Panc1 (cell line): Measurements from ENCODE around the gene SYNE1. TPM values are rescaled to one million over a fixed set of nuclear protein-coding genes. Genes with fewer than 3 reads are reported as not detected.

ENCODE experiments used
- ATAC-seq: fragments of 200-7000 bp; cut with Tn5 transposase; 2 replicates; pipeline ENCODE4 v1.9.1; 2020; ENCODE audit warnings: mild to moderate bottlenecking, moderate library complexity
- BruUV-seq: library from RNA; stranded (reverse); fragments of 400-500 nt; replicated peaks from 2 replicates; lab custom pipeline; 2021; lab: Mats Ljungman, UMichigan
- CTCF ChIA-PET: fragments of 300-600 bp; sonication (Branson Sonifier 250); formaldehyde crosslinking; loops from one replicate; lab custom pipeline; 2022; ENCODE audit warnings: antibody characterized with exemption; lab: Charles Lee
- POLR2A ChIA-PET: fragments of 300-600 bp; sonication (Branson Sonifier 250); formaldehyde crosslinking; loops from one replicate; lab custom pipeline; 2022; ENCODE audit warnings: antibody characterized with exemption; lab: Charles Lee
- DNase-seq: peaks from one replicate; pipeline ENCODE4 v3.0.0-alpha.2; 2010; ENCODE audit warnings: low read depth, low spot score
- H3K27ac ChIP-seq: 2 replicates; pipeline ENCODE4 v1.5.1; 2011; ENCODE audit warnings: mild to moderate bottlenecking, low read length, inconsistent platforms
- H3K27me3 ChIP-seq: fragments of 200-500 bp; sonication (Bioruptor generic); 2 replicates; pipeline ENCODE4 v1.6.0; 2014; ENCODE audit warnings: low read length, inconsistent platforms; ENCODE audit not compliant: control insufficient read depth, insufficient read depth
- H3K36me3 ChIP-seq: fragments of 200-500 bp; sonication (Bioruptor generic); 2 replicates; pipeline ENCODE4 v1.5.1; 2014; ENCODE audit warnings: inconsistent platforms, mild to moderate bottlenecking, low read length, moderate library complexity; ENCODE audit not compliant: control insufficient read depth, insufficient read depth
- H3K4me1 ChIP-seq: 2 replicates; pipeline ENCODE4 v1.5.1; 2011; ENCODE audit warnings: inconsistent platforms, mild to moderate bottlenecking, low read length, moderate library complexity; ENCODE audit not compliant: control insufficient read depth, insufficient read depth
- H3K4me3 ChIP-seq, 2 experiments: 2 replicates each; pipeline ENCODE4 v1.5.1; 2011 to 2012; ENCODE audit warnings: low read depth in 2 of 2, low read length in 2 of 2, mild to moderate bottlenecking in 2 of 2, inconsistent platforms in 1 of 2, moderate library complexity in 1 of 2
- H3K9me3 ChIP-seq: fragments of 200-500 bp; sonication (Bioruptor generic); 2 replicates; pipeline ENCODE4 v1.5.1; 2014; ENCODE audit warnings: low read depth, mild to moderate bottlenecking, inconsistent platforms, low read length, moderate library complexity; ENCODE audit not compliant: control insufficient read depth, insufficient read depth
- POLR2AphosphoS5 ChIP-seq: IDR thresholded peaks from 2 replicates; pipeline ENCODE4 v1.6.1; 2012; ENCODE audit warnings: mild to moderate bottlenecking, low read depth, low read length, moderate library complexity
- SIN3A ChIP-seq: IDR thresholded peaks from 2 replicates; pipeline ENCODE4 v1.6.1; 2012; ENCODE audit warnings: low read depth, mild to moderate bottlenecking, low read length, moderate library complexity, borderline replicate concordance; ENCODE audit not compliant: insufficient read depth
- TCF7L2 ChIP-seq: IDR thresholded peaks from 2 replicates; pipeline ENCODE4 v1.6.1; 2011; ENCODE audit warnings: mild to moderate bottlenecking, low read depth, low read length, inconsistent platforms
- in situ Hi-C: cut with HindIII; loops from 2 replicates; pipeline ENCODE4 v1.10.0; 2016; ENCODE audit warnings: low sequenced_read_pairs, low pct_unique_long_range_greater_than_20kb
- intact Hi-C: fragments of 100-400 bp; cut with micrococcal nuclease; formaldehyde crosslinking; loops from one replicate; pipeline ENCODE4 v1.10.0; 2022; ENCODE audit not compliant: unreplicated experiment
- total RNA-seq: library from RNA; stranded (reverse); gene quantifications from one replicate; pipeline ENCODE4 v1.2.1, GENCODE V29; 2021; ENCODE audit not compliant: unreplicated experiment
- TF ChIP-seq, protein P1 (sequence below), 2 experiments: IDR thresholded peaks; 2 replicates each; pipeline ENCODE4 v1.6.1; 2011 to 2012; ENCODE audit warnings: low read depth in 2 of 2, control low read depth in 1 of 2, low read length in 1 of 2, mild to moderate bottlenecking in 1 of 2, moderate library complexity in 1 of 2; ENCODE audit not compliant: insufficient read depth in 1 of 2
- TF ChIP-seq, protein P2 (sequence below): fragments of 450-650 bp; IDR thresholded peaks from 2 replicates; pipeline ENCODE4 v1.5.1; 2017; ENCODE audit warnings: mild to moderate bottlenecking

The SYNE1 gene
- total RNA-seq, 1 experiment from 2014 or later = 3.2 TPM

- Histone ChIP-seq H3K9me3 (no peaks in the 10 kb centered on the region), H3K27me3 (no peaks in the 10 kb centered on the region), H3K4me3 (no peak overlapping the region), H3K4me1 (no peaks in the 10 kb centered on the region), H3K36me3 (no peaks in the 10 kb centered on the region), H3K27ac (no peak overlapping the region)
- in situ Hi-C loops = no loop called here
- no peak for TF ChIP-seq TCF7L2
- TF ChIP-seq, protein P1, sequence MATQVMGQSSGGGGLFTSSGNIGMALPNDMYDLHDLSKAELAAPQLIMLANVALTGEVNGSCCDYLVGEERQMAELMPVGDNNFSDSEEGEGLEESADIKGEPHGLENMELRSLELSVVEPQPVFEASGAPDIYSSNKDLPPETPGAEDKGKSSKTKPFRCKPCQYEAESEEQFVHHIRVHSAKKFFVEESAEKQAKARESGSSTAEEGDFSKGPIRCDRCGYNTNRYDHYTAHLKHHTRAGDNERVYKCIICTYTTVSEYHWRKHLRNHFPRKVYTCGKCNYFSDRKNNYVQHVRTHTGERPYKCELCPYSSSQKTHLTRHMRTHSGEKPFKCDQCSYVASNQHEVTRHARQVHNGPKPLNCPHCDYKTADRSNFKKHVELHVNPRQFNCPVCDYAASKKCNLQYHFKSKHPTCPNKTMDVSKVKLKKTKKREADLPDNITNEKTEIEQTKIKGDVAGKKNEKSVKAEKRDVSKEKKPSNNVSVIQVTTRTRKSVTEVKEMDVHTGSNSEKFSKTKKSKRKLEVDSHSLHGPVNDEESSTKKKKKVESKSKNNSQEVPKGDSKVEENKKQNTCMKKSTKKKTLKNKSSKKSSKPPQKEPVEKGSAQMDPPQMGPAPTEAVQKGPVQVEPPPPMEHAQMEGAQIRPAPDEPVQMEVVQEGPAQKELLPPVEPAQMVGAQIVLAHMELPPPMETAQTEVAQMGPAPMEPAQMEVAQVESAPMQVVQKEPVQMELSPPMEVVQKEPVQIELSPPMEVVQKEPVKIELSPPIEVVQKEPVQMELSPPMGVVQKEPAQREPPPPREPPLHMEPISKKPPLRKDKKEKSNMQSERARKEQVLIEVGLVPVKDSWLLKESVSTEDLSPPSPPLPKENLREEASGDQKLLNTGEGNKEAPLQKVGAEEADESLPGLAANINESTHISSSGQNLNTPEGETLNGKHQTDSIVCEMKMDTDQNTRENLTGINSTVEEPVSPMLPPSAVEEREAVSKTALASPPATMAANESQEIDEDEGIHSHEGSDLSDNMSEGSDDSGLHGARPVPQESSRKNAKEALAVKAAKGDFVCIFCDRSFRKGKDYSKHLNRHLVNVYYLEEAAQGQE (IDR thresholded peaks at IDR 0.05; ENCODE audit: insufficient read depth in 1 of 2, low read depth in 2 of 2, low read length in 1 of 2) = no peak
- TF ChIP-seq SIN3A = no peak
- TF ChIP-seq, protein P2, sequence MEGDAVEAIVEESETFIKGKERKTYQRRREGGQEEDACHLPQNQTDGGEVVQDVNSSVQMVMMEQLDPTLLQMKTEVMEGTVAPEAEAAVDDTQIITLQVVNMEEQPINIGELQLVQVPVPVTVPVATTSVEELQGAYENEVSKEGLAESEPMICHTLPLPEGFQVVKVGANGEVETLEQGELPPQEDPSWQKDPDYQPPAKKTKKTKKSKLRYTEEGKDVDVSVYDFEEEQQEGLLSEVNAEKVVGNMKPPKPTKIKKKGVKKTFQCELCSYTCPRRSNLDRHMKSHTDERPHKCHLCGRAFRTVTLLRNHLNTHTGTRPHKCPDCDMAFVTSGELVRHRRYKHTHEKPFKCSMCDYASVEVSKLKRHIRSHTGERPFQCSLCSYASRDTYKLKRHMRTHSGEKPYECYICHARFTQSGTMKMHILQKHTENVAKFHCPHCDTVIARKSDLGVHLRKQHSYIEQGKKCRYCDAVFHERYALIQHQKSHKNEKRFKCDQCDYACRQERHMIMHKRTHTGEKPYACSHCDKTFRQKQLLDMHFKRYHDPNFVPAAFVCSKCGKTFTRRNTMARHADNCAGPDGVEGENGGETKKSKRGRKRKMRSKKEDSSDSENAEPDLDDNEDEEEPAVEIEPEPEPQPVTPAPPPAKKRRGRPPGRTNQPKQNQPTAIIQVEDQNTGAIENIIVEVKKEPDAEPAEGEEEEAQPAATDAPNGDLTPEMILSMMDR = no peak
- TF ChIP-seq POLR2AphosphoS5 = no peak
- ATAC-seq = no peak
- BruUV-seq = no TSS peak
- intact Hi-C loops = no loop called here
- no peak for DNase-seq
- ChIA-PET CTCF (no interaction called here), POLR2A (no interaction called here)
Observed at GRCh38 chr6:152110886-152111820, 526.0 kb downstream of the SYNE1 start.

- intact Hi-C loops = no loop called here
- no TSS peak for BruUV-seq
Observed at GRCh38 chr6:152107973-152108372, 529.2 kb downstream of the SYNE1 start.

More at GRCh38 chr6:152107973-152108372, 529.2 kb downstream of the SYNE1 start:
- no peaks in the 10 kb centered on the region for H3K27me3 ChIP-seq
- CTCF ChIA-PET = no interaction called here
- no peaks in the 10 kb centered on the region for H3K9me3 ChIP-seq
- no peaks in the 10 kb centered on the region for H3K4me1 ChIP-seq
- TF ChIP-seq SIN3A (no peak), TCF7L2 (no peak), POLR2AphosphoS5 (no peak)
- TF ChIP-seq, protein P2 = no peak
- TF ChIP-seq, protein P1 (IDR thresholded peaks at IDR 0.05; ENCODE audit: insufficient read depth in 1 of 2, low read depth in 2 of 2, low read length in 1 of 2) = no peak
- H3K36me3 ChIP-seq = no peaks in the 10 kb centered on the region
- H3K27ac ChIP-seq = no peak overlapping the region
- POLR2A ChIA-PET = no interaction called here
- ATAC-seq = no peak
- no peak overlapping the region for H3K4me3 ChIP-seq
- in situ Hi-C loops = no loop called here
- DNase-seq = no peak
